Measurements from ENCODE around the gene PHOSPHO1. TPM values are rescaled to one million over a fixed set of nuclear protein-coding genes. Genes with fewer than 3 reads are reported as not detected.

PHOSPHO1 gene
- total and polyA plus RNA-seq, 2 donors (not counting 1 experiment from before 2014, with no cell fraction given): 0.14 to 0.17 TPM

- H3K4me1 ChIP-seq (ENCODE audit: control insufficient read depth, extremely low read depth, insufficient read depth, low read length): no peaks in the 10 kb centered on the region
- no peaks in the 10 kb centered on the region for H3K79me2 ChIP-seq (ENCODE audit: control insufficient read depth, insufficient read depth, low read length)
- TF ChIP-seq, protein P1, sequence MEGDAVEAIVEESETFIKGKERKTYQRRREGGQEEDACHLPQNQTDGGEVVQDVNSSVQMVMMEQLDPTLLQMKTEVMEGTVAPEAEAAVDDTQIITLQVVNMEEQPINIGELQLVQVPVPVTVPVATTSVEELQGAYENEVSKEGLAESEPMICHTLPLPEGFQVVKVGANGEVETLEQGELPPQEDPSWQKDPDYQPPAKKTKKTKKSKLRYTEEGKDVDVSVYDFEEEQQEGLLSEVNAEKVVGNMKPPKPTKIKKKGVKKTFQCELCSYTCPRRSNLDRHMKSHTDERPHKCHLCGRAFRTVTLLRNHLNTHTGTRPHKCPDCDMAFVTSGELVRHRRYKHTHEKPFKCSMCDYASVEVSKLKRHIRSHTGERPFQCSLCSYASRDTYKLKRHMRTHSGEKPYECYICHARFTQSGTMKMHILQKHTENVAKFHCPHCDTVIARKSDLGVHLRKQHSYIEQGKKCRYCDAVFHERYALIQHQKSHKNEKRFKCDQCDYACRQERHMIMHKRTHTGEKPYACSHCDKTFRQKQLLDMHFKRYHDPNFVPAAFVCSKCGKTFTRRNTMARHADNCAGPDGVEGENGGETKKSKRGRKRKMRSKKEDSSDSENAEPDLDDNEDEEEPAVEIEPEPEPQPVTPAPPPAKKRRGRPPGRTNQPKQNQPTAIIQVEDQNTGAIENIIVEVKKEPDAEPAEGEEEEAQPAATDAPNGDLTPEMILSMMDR (conservative IDR thresholded peaks at IDR 0.05 in 1 of 2, IDR thresholded peaks at IDR 0.05 in 1 of 2; ENCODE audit: low read depth in 1 of 2, low read length in 2 of 2): no peak
- no peak for TF ChIP-seq EZH2 (IDR thresholded peaks at IDR 0.05; ENCODE audit: low read length, missing control alignments)
These were observed 9.4 kb upstream of the PHOSPHO1 start for GRCh38 chr17:49239963-49240362.

DNA sequence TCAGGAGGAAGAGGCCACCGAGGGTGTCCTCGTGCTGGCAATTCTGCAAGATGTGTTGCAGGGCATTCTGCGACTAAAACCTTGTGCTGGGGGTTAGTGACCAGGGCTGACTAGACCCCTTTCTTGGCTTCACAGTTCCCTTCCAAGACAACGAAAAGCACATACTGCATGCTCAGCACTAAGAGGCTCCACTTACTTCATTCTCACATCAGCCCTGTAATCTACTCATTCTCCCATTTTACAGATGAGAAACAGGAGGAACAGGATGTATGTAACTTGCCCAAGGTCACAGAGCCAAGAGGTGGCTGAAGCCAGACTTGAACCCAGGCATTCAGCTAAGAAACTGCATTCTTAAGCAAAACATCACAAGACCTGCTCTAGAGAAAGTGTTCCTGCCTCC is 5.3 kb upstream of the PHOSPHO1 start:
- H3K79me2 ChIP-seq (ENCODE audit: control insufficient read depth, insufficient read depth, low read length): no peaks in the 10 kb centered on the region
- H3K9me3 ChIP-seq (ENCODE audit: control insufficient read depth, insufficient read depth, low read depth, low read length): no peaks in the 10 kb centered on the region
- H3K27ac ChIP-seq (ENCODE audit: insufficient read depth, low read length): no peak overlapping the region
- no peak overlapping the region for H2AFZ ChIP-seq (ENCODE audit: low read length)
- no peak overlapping the region for H3K4me3 ChIP-seq (replicated peaks in 1 of 4; ENCODE audit: control extremely low read depth in 1 of 4, insufficient read depth in 1 of 4, low read depth in 3 of 4, low read length in 4 of 4)
- no peaks in the 10 kb centered on the region for H3K4me1 ChIP-seq (ENCODE audit: control insufficient read depth, extremely low read depth, insufficient read depth, low read length)
- H4K20me1 ChIP-seq (ENCODE audit: control insufficient read depth, extremely low read depth, insufficient read depth, low read length): no peaks in the 10 kb centered on the region
- no peak for DNase-seq (ENCODE audit: low read depth in 2 of 2)
- H3K27me3 ChIP-seq (ENCODE audit: control insufficient read depth, insufficient read depth, low read length): no peaks in the 10 kb centered on the region
- no peak overlapping the region for H3K9ac ChIP-seq (ENCODE audit: insufficient read depth, low read length)
- no peak overlapping the region for H3K4me2 ChIP-seq (ENCODE audit: extremely low read depth, insufficient read depth, low read length)
- no peaks in the 10 kb centered on the region for H3K36me3 ChIP-seq (ENCODE audit: control insufficient read depth, insufficient read depth, low read length)
- TF ChIP-seq EZH2 (IDR thresholded peaks at IDR 0.05; ENCODE audit: low read length, missing control alignments): no peak
- TF ChIP-seq, protein P1 (conservative IDR thresholded peaks at IDR 0.05 in 1 of 2, IDR thresholded peaks at IDR 0.05 in 1 of 2; ENCODE audit: low read depth in 1 of 2, low read length in 2 of 2): no peak

More at GRCh38 chr17:49239963-49240362, 9.4 kb upstream of the PHOSPHO1 start:
- Histone ChIP-seq H3K9me3 (ENCODE audit: control insufficient read depth, insufficient read depth, low read depth, low read length) (no peaks in the 10 kb centered on the region), H3K9ac (ENCODE audit: insufficient read depth, low read length) (no peak overlapping the region), H3K27ac (ENCODE audit: insufficient read depth, low read length) (no peak overlapping the region), H3K27me3 (ENCODE audit: control insufficient read depth, insufficient read depth, low read length) (no peaks in the 10 kb centered on the region), H2AFZ (ENCODE audit: low read length) (no peak overlapping the region), H3K36me3 (ENCODE audit: control insufficient read depth, insufficient read depth, low read length) (no peaks in the 10 kb centered on the region), H3K4me2 (ENCODE audit: extremely low read depth, insufficient read depth, low read length) (no peak overlapping the region), H3K4me3 (replicated peaks in 1 of 4; ENCODE audit: control extremely low read depth in 1 of 4, insufficient read depth in 1 of 4, low read depth in 3 of 4, low read length in 4 of 4) (no peak overlapping the region), H4K20me1 (ENCODE audit: control insufficient read depth, extremely low read depth, insufficient read depth, low read length) (no peaks in the 10 kb centered on the region)
- no peak for DNase-seq (ENCODE audit: low read depth in 2 of 2)

DNA sequence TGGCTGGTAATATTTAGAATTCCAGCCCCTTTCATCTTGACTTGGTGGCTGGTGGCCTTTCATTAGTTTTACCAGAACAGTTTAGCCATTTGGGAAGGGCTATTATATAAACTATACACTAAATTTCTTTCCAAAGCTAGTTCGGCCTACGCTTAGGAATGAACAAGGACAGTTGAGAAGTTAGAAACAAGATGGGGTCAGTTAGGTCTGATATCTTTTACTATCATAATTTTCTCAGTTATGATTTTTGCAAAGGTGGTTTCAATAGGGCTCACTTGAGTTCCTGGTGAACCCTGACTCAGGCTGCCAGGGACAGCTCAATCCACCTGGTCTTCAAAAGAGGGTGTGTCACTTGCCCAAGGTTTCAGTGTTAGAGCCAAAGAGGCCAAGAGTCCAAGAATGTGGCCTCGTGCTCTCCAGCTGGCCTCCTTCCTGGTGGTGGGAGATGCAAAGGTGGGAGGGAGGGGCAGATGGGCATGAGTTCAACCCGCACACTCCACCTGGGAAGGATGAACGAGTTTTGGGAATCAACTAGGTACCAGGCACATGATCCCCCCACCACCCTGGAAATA is 4.0 kb upstream of the PHOSPHO1 start:
- Histone ChIP-seq H3K4me3 (replicated peaks in 1 of 4; ENCODE audit: control extremely low read depth in 1 of 4, insufficient read depth in 1 of 4, low read depth in 3 of 4, low read length in 4 of 4) (no peak overlapping the region), H3K27ac (ENCODE audit: insufficient read depth, low read length) (no peak overlapping the region), H3K4me1 (ENCODE audit: control insufficient read depth, extremely low read depth, insufficient read depth, low read length) (no peaks in the 10 kb centered on the region), H3K36me3 (ENCODE audit: control insufficient read depth, insufficient read depth, low read length) (no peaks in the 10 kb centered on the region), H3K9ac (ENCODE audit: insufficient read depth, low read length) (no peak overlapping the region), H3K4me2 (ENCODE audit: extremely low read depth, insufficient read depth, low read length) (no peak overlapping the region), H2AFZ (ENCODE audit: low read length) (no peak overlapping the region), H3K9me3 (ENCODE audit: control insufficient read depth, insufficient read depth, low read depth, low read length) (no peaks in the 10 kb centered on the region), H3K27me3 (ENCODE audit: control insufficient read depth, insufficient read depth, low read length) (peaks cover 2% of the 10 kb centered on the region), H4K20me1 (ENCODE audit: control insufficient read depth, extremely low read depth, insufficient read depth, low read length) (no peaks in the 10 kb centered on the region), H3K79me2 (ENCODE audit: control insufficient read depth, insufficient read depth, low read length) (no peaks in the 10 kb centered on the region)
- TF ChIP-seq EZH2 (IDR thresholded peaks at IDR 0.05; ENCODE audit: low read length, missing control alignments): no peak
- TF ChIP-seq, protein P1 (conservative IDR thresholded peaks at IDR 0.05 in 1 of 2, IDR thresholded peaks at IDR 0.05 in 1 of 2; ENCODE audit: low read depth in 1 of 2, low read length in 2 of 2): no peak
- DNase-seq (ENCODE audit: low read depth in 2 of 2): no peak

Measured in fibroblast of lung (primary cell).